ENCODE data around the gene ANKS1B. TPM values are rescaled to one million over a fixed set of nuclear protein-coding genes. Genes with fewer than 3 reads are reported as not detected.

ANKS1B gene
- total and polyA plus RNA-seq, 2 of the 4 experiments (the other 2 are of a cell fraction), result 0.17 to 0.18 TPM

GRCh38 chr12:98725476-98726247 lies 1259.1 kb downstream of the ANKS1B start:
- no peak overlapping the region for H4K91ac ChIP-seq (ENCODE audit: insufficient read depth, low read depth, low read length)
- H4K5ac ChIP-seq (ENCODE audit: low read depth, low read length), result no peak overlapping the region
- in situ Hi-C loops (cut with MboI; ENCODE audit: low sequenced_read_pairs) (loop anchor here (10.0 kb wide), 1 partner anchor 269 kb away; no protein-coding TSS in a partner anchor), intact Hi-C loops (cut with micrococcal nuclease) (loop anchor here (1.0 to 10.0 kb wide), 2 partner anchors 209 to 273 kb away; no protein-coding TSS in a partner anchor), dilution Hi-C loops (cut with HindIII; ENCODE audit: low sequenced_read_pairs, unreplicated experiment) (no loop called here)
- ATAC-seq (ENCODE audit: low read depth) (peak; percentile 97), DNase-seq (peak; percentile 80)
- no peak overlapping the region for H2AK9ac ChIP-seq (replicated peaks; ENCODE audit: low read depth, low read length, poor library complexity)
- no peak overlapping the region for H4K8ac ChIP-seq (ENCODE audit: low read depth in 2 of 2, low read length in 2 of 2)
- no peaks in the 10 kb centered on the region for H3K27me3 ChIP-seq (ENCODE audit: control insufficient read depth, insufficient read depth, low read length)
- no peak overlapping the region for H2BK20ac ChIP-seq (ENCODE audit: low read depth, low read length)
- POLR2A ChIA-PET (ENCODE audit: unreplicated experiment), result no interaction called here
- TF ChIP-seq RAD21 (IDR thresholded peaks at IDR 0.05; ENCODE audit: low read length), result peak; percentile 62
- peak; percentile 68 for TF ChIP-seq CTCF (conservative IDR thresholded peaks at IDR 0.05; ENCODE audit: low read depth, low read length)
- no peak for TF ChIP-seq RFX5 (IDR thresholded peaks at IDR 0.05; ENCODE audit: low read depth, low read length)
- TF ChIP-seq SMC3 (IDR thresholded peaks at IDR 0.05; ENCODE audit: low read depth, low read length), result peak; percentile 61
- H3K4ac ChIP-seq (ENCODE audit: low read depth, low read length), result no peak overlapping the region
- H4K20me1 ChIP-seq (ENCODE audit: insufficient read depth, low read length), result peaks cover 7% of the 10 kb centered on the region; the same call in 1 of the 2 replicates
- H3K4me3 ChIP-seq (ENCODE audit: insufficient read depth, low read depth, low read length), result no peak overlapping the region
- peaks cover 21% of the 10 kb centered on the region for H3K36me3 ChIP-seq (ENCODE audit: control insufficient read depth, insufficient read depth, low read length)
- H2AK5ac ChIP-seq (ENCODE audit: low read depth, low read length), result no peak overlapping the region
- H3K4me2 ChIP-seq (ENCODE audit: low read depth, low read length), result no peak overlapping the region
- H2BK15ac ChIP-seq (ENCODE audit: low read depth, low read length), result no peak overlapping the region
- no peaks in the 10 kb centered on the region for H3K9me3 ChIP-seq (ENCODE audit: control insufficient read depth, insufficient read depth, low read length)
- no TSS peak for BruUV-seq (replicated peaks)
- peaks cover 6% of the 10 kb centered on the region; the same call in 1 of the 2 replicates for H3K4me1 ChIP-seq (ENCODE audit: control insufficient read depth, insufficient read depth, low read length)
- peak overlapping the region; percentile 35 for H2AFZ ChIP-seq (replicated peaks; ENCODE audit: low read length, poor library complexity)
- no peak overlapping the region for H3K23ac ChIP-seq (ENCODE audit: low read depth, low read length)
- no peaks in the 10 kb centered on the region; the same call in 1 of the 2 replicates for H3K9me1 ChIP-seq (ENCODE audit: insufficient read depth, low read length)
- peak overlapping the region; percentile 13; the same call in 1 of the 2 replicates for H3K27ac ChIP-seq (ENCODE audit: insufficient read depth, low read length)
- H3K79me1 ChIP-seq (ENCODE audit: low read depth in 1 of 2, low read length in 2 of 2), result no peaks in the 10 kb centered on the region; a peak in 1 of 4 replicates
- H2BK5ac ChIP-seq (ENCODE audit: low read depth, low read length, poor library complexity, severe bottlenecking), result peak overlapping the region; percentile 4
- WGBS, 2 experiments (ENCODE audit: extremely low coverage in 2 of 2, insufficient read length in 1 of 2), result no CpG with 5 or more reads among the region's 5 CpGs
- H3K56ac ChIP-seq (ENCODE audit: extremely low read depth, insufficient read depth, low read length), result no peak overlapping the region
- no peak overlapping the region for H3K18ac ChIP-seq (ENCODE audit: low read depth, low read length)
- no peak overlapping the region for H3K14ac ChIP-seq (replicated peaks; ENCODE audit: low read depth, low read length)
- no peak overlapping the region for H2BK120ac ChIP-seq (ENCODE audit: low read depth, low read length)
- no peak overlapping the region for H3K9ac ChIP-seq (ENCODE audit: low read depth, low read length)
- CTCF ChIA-PET, result interaction anchor here (0.8 to 2.1 kb wide), 6 partner anchors 9 to 273 kb away, joined by 3 to 10 read pairs (median 4); no protein-coding TSS in a partner anchor

All from IMR-90 (cell line).